OCI-LY1 (cell line): ENCODE measurements around the gene NUDT14.

Experiments used
- H2AFZ ChIP-seq: fragments of 200-600 bp; sonication (generic), shearing (Covaris generic); 2 replicates; pipeline ENCODE4 v1.6.0; 2014; ENCODE audit warnings: antibody characterized with exemption, mild to moderate bottlenecking, low read length
- H3F3A ChIP-seq: fragments of 200-600 bp; sonication (generic), shearing (Covaris generic); 2 replicates; pipeline ENCODE4 v1.6.0; 2014; ENCODE audit warnings: mild to moderate bottlenecking, antibody characterized with exemption, low read length, moderate library complexity; ENCODE audit not compliant: insufficient read depth
- H3K27ac ChIP-seq: fragments of 200-600 bp; sonication (generic); 2 replicates; pipeline ENCODE4 v1.5.1; 2014; ENCODE audit warnings: low read length, mixed run types, mild to moderate bottlenecking, low read depth; ENCODE audit not compliant: poor library complexity, severe bottlenecking
- H3K27me3 ChIP-seq: fragments of 200-600 bp; sonication (generic); 2 replicates; pipeline ENCODE4 v1.6.0; 2014; ENCODE audit warnings: antibody characterized with exemption, mild to moderate bottlenecking, low read length, moderate library complexity; ENCODE audit not compliant: insufficient read depth
- H3K36me3 ChIP-seq: fragments of 200-600 bp; sonication (generic); 2 replicates; pipeline ENCODE4 v1.6.1; 2014; ENCODE audit warnings: mild to moderate bottlenecking, antibody characterized with exemption, low read length, moderate library complexity, mixed read lengths; ENCODE audit not compliant: insufficient read depth
- H3K4me1 ChIP-seq: fragments of 200-600 bp; sonication (generic); 2 replicates; pipeline ENCODE4 v1.5.1; 2014; ENCODE audit warnings: mild to moderate bottlenecking, low read length, moderate library complexity; ENCODE audit not compliant: insufficient read depth, severe bottlenecking
- H3K4me2 ChIP-seq: fragments of 200-600 bp; sonication (generic), shearing (Covaris generic); 2 replicates; pipeline ENCODE4 v1.6.1; 2014; ENCODE audit warnings: low read length
- H3K4me3 ChIP-seq: fragments of 200-600 bp; sonication (generic); 2 replicates; pipeline ENCODE4 v1.5.1; 2014; ENCODE audit warnings: low read length, low read depth, mild to moderate bottlenecking, mixed read lengths; ENCODE audit not compliant: poor library complexity, severe bottlenecking
- H3K79me2 ChIP-seq: fragments of 200-600 bp; shearing (Covaris generic); 2 replicates; pipeline ENCODE4 v1.6.1; 2016; ENCODE audit warnings: mixed run types, low read length, mixed read lengths; ENCODE audit not compliant: insufficient read depth
- H3K9ac ChIP-seq: fragments of 200-600 bp; sonication (generic), shearing (Covaris generic); 2 replicates; pipeline ENCODE4 v1.6.1; 2014; ENCODE audit warnings: mild to moderate bottlenecking, low read length, mixed read lengths
- H3K9me2 ChIP-seq: fragments of 200-600 bp; sonication (generic), shearing (Covaris generic); 2 replicates; pipeline ENCODE4 v1.6.1; 2014; ENCODE audit warnings: low read depth, mild to moderate bottlenecking, low read length, mixed read lengths
- H3K9me3 ChIP-seq: fragments of 200-600 bp; shearing (Covaris generic); 2 replicates; pipeline ENCODE4 v1.6.1; 2014; ENCODE audit warnings: low read length, mixed read lengths
- H4K20me1 ChIP-seq: fragments of 200-600 bp; sonication (generic), shearing (Covaris generic); 2 replicates; pipeline ENCODE4 v1.6.0; 2016; ENCODE audit warnings: mild to moderate bottlenecking, low read length; ENCODE audit not compliant: insufficient read depth
- EZH2 ChIP-seq: fragments of 200-600 bp; sonication (generic), shearing (Covaris generic); IDR thresholded peaks from 2 replicates; pipeline ENCODE4 v1.8.0; 2017; ENCODE audit warnings: borderline replicate concordance, mixed run types, mild to moderate bottlenecking, antibody characterized with exemption, low read length, moderate library complexity, mixed read lengths
- TF ChIP-seq, protein P1 (sequence below): fragments of 200-600 bp; sonication (generic), shearing (Covaris generic); IDR thresholded peaks from 2 replicates; pipeline ENCODE4 v1.5.1; 2017; ENCODE audit warnings: mild to moderate bottlenecking, antibody characterized with exemption, low read length, moderate library complexity, mixed read lengths

Gene NUDT14

DNA sequence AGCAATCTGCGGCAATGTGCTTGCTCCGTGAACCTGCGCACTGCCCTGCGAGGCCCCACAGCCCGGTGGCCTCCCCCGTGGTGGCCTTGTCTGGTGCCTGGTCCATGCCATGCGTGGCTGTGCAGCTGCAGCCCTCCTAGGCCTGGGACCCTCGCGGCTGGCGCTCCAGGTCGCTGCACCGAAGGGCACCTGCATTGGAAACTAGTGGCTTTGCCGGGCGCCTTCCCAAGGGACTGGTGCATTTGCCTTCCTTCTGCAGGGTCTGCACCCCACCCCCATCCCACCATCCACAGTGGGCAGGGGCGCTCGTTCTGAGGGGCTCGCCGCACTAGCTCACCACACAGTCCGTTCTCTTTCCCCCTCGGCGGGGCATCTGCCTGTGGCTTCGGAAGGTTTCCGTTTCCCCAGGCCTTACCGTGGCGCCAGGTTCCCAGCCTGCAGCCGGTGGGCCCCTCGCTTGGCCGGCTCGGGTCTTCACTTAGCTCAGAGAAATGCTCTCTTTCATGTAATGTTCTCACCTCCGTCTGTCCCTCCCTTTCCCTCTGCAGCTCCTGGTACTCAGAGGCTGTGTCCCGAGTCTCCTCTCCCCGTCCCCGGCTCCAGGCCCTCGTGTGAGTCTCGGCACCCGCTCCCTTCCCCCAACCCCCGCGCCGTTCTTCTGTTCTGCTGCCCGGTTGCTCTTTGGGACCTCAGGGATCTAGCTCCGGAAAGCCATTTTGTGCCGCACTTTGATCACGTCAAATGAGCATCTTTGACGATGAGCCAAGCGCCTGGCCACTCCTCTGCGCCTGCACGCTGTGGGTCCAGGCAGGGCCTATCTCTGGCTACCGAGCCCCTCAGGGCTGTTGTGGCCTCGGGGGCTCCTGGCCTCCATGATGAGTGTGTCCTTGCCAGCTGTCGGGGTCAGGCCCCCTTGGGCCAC is 44.5 kb downstream of the NUDT14 start:
- Histone ChIP-seq H3K4me1 (no peaks in the 10 kb centered on the region), H3K9me3 (peaks cover 15% of the 10 kb centered on the region), H2AFZ (no peak overlapping the region), H3K9me2 (no peaks in the 10 kb centered on the region), H3K79me2 (no peaks in the 10 kb centered on the region), H3K36me3 (no peaks in the 10 kb centered on the region), H3K27ac (no peak overlapping the region), H3K27me3 (peaks cover 22% of the 10 kb centered on the region; the same call in 1 of the 2 replicates), H4K20me1 (no peaks in the 10 kb centered on the region), H3K4me2 (no peak overlapping the region), H3F3A (no peaks in the 10 kb centered on the region), H3K9ac (no peak overlapping the region), H3K4me3 (no peak overlapping the region)
- no peak for TF ChIP-seq EZH2
- TF ChIP-seq, protein P1, sequence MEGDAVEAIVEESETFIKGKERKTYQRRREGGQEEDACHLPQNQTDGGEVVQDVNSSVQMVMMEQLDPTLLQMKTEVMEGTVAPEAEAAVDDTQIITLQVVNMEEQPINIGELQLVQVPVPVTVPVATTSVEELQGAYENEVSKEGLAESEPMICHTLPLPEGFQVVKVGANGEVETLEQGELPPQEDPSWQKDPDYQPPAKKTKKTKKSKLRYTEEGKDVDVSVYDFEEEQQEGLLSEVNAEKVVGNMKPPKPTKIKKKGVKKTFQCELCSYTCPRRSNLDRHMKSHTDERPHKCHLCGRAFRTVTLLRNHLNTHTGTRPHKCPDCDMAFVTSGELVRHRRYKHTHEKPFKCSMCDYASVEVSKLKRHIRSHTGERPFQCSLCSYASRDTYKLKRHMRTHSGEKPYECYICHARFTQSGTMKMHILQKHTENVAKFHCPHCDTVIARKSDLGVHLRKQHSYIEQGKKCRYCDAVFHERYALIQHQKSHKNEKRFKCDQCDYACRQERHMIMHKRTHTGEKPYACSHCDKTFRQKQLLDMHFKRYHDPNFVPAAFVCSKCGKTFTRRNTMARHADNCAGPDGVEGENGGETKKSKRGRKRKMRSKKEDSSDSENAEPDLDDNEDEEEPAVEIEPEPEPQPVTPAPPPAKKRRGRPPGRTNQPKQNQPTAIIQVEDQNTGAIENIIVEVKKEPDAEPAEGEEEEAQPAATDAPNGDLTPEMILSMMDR, result no peak

- Histone ChIP-seq H3K36me3 (no peaks in the 10 kb centered on the region; the same call in 1 of the 2 replicates), H3K9me3 (peaks cover 18% of the 10 kb centered on the region), H3K4me3 (no peak overlapping the region), H4K20me1 (no peaks in the 10 kb centered on the region), H3K4me1 (no peaks in the 10 kb centered on the region), H2AFZ (no peak overlapping the region), H3K9me2 (no peaks in the 10 kb centered on the region), H3K79me2 (no peaks in the 10 kb centered on the region), H3K9ac (no peak overlapping the region), H3K4me2 (no peak overlapping the region), H3F3A (no peaks in the 10 kb centered on the region), H3K27me3 (peaks cover 22% of the 10 kb centered on the region; the same call in 1 of the 2 replicates), H3K27ac (no peak overlapping the region)
- TF ChIP-seq, protein P1, result no peak
- no peak for TF ChIP-seq EZH2
Observed at GRCh38 chr14:105135700-105136395, 45.3 kb downstream of the NUDT14 start.

DNA sequence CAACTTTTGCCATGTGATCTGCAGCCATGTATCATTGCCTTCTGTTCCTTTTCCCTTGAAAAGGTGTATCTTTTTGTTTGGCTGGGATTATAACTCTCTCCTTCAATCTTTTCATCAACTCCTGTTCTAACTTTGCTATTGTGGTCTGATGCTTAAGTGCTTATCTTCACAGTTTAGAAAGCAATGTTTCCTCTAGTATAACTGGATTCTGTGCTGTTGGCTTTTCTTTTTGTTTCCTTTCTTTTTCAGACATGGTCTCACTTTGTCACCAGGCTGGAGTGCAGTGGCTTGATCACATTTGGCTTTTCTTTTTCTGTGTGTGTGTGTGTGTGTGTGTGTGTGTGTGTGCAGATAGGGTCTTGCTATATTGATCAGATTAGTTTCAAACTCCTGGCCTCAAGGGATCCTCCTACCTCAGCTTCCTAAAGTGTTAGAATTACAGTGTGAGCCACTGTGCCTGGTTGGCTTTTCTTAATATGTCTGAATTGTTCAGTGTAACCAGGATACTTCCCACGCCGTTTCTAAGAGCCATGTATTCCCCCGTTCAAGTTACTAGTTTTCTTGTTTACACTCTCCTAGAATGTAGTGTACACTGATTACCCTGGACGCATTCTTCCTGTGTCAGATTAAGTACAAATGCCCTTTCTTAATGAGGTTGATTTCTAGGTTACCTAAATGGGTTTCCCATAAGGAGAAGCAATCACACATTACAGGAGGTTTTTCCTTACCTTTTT is 48.0 kb downstream of the NUDT14 start:
- Histone ChIP-seq H3K4me1 (no peaks in the 10 kb centered on the region), H3F3A (no peaks in the 10 kb centered on the region), H3K36me3 (no peaks in the 10 kb centered on the region; the same call in 1 of the 2 replicates), H2AFZ (no peak overlapping the region), H3K27ac (no peak overlapping the region), H3K9me2 (no peaks in the 10 kb centered on the region), H3K9ac (no peak overlapping the region), H3K27me3 (peaks cover 20% of the 10 kb centered on the region; the same call in 1 of the 2 replicates), H3K4me2 (no peak overlapping the region), H3K9me3 (peaks cover 8% of the 10 kb centered on the region; the same call in 1 of the 2 replicates), H4K20me1 (no peaks in the 10 kb centered on the region), H3K4me3 (no peak overlapping the region), H3K79me2 (no peaks in the 10 kb centered on the region)
- TF ChIP-seq EZH2, result no peak
